Muscle of arm (tissue), 14 donors: Measurements from ENCODE around the gene KIAA1958. TPM values are rescaled to one million over a fixed set of nuclear protein-coding genes. Genes with fewer than 3 reads are reported as not detected.

ENCODE experiments used
- DNase-seq: peaks from one replicate; pipeline ENCODE4 v3.0.0-alpha.2; 2013
- long read RNA-seq, 11 donors: transcript quantifications; one replicate each; lab custom pipeline, GENCODE V29; 2026
- polyA plus RNA-seq, 12 donors: library from polyadenylated mRNA; unstranded; fragments of 120-200 nt; gene quantifications; one replicate each; pipeline ENCODE4 v1.2.1, GENCODE V29; 2013; ENCODE audit not compliant: insufficient read length in 12 of 12

KIAA1958 gene
- polyA plus RNA-seq = 1 to 10 TPM in 11 of 12 donors, not detected in 1; 2.9 to 5.8 (median 3.8) TPM
- long read RNA-seq, donor 1, full-length matches to known transcripts = 1 of 9 reads
- long read RNA-seq, donor 1, partial matches to known transcripts = 8 of 9 reads
- long read RNA-seq, donor 1, other reads (novel, unspliced or antisense) = 0 of 9 reads
- long read RNA-seq, donor 2 = 0 reads
- long read RNA-seq, donor 3 = 0 reads
- long read RNA-seq, donor 4 = 0 reads
- long read RNA-seq, donor 5 = 0 reads
- long read RNA-seq, donor 6 = 0 reads
- long read RNA-seq, donor 7 = 0 reads
- long read RNA-seq, donor 8, partial matches to known transcripts = 0 of 1 reads
- long read RNA-seq, donor 8, other reads (novel, unspliced or antisense) = 0 of 1 reads
- long read RNA-seq, donor 9 = 0 reads
- long read RNA-seq, donor 10 = 0 reads
- long read RNA-seq, donor 11 = 0 reads

- peak; percentile 76 for DNase-seq
Measured at GRCh38 chr9:112486221-112487007, at the start of gene KIAA1958. Gene KIAA1958 (plus strand): TSS chr9:112486827. CDS start chr9:112574081, 87,254 bp downstream.

GRCh38 chr9:112437406-112437805 lies 49.2 kb upstream of the KIAA1958 start:
- DNase-seq = no peak

GRCh38 chr9:112439171-112439570 lies 47.5 kb upstream of the KIAA1958 start:
- no peak for DNase-seq

- no peak for DNase-seq
Measured at GRCh38 chr9:112439825-112440224, 46.8 kb upstream of the KIAA1958 start.

- DNase-seq = no peak
Measured at GRCh38 chr9:112443200-112443599, 43.4 kb upstream of the KIAA1958 start.

- no peak for DNase-seq
Measured at GRCh38 chr9:112443636-112444035, 43.0 kb upstream of the KIAA1958 start.

- DNase-seq = no peak
Measured at GRCh38 chr9:112445196-112445595, 41.4 kb upstream of the KIAA1958 start.

- DNase-seq = no peak
Measured at GRCh38 chr9:112446080-112446479, 40.5 kb upstream of the KIAA1958 start.

- DNase-seq = no peak
Measured at GRCh38 chr9:112446526-112446925, 40.1 kb upstream of the KIAA1958 start.

GRCh38 chr9:112447283-112447761 lies 39.3 kb upstream of the KIAA1958 start:
- no peak for DNase-seq

GRCh38 chr9:112462855-112463254 lies 23.8 kb upstream of the KIAA1958 start:
- no peak for DNase-seq

GRCh38 chr9:112465352-112465751 lies 21.3 kb upstream of the KIAA1958 start:
- DNase-seq = no peak

- DNase-seq = no peak
Measured at GRCh38 chr9:112472996-112473395, 13.6 kb upstream of the KIAA1958 start.

- DNase-seq = no peak
Measured at GRCh38 chr9:112473986-112474385, 12.6 kb upstream of the KIAA1958 start.

GRCh38 chr9:112475318-112475717 lies 11.3 kb upstream of the KIAA1958 start:
- no peak for DNase-seq

- no peak for DNase-seq
Measured at GRCh38 chr9:112477330-112477729, 9.3 kb upstream of the KIAA1958 start.

- DNase-seq = no peak
Measured at GRCh38 chr9:112479221-112479620, 7.4 kb upstream of the KIAA1958 start.

- DNase-seq = no peak
Measured at GRCh38 chr9:112484607-112485006, 2.0 kb upstream of the KIAA1958 start.

- DNase-seq = no peak
Measured at GRCh38 chr9:112485574-112485973, 1.1 kb upstream of the KIAA1958 start.

- DNase-seq = peak; percentile 45
Measured at GRCh38 chr9:112487008-112487798, 576 bp downstream of the KIAA1958 start.

GRCh38 chr9:112487799-112488340 lies 1.2 kb downstream of the KIAA1958 start:
- no peak for DNase-seq
